Measurements from ENCODE around the gene P2RY8. TPM values are rescaled to one million over a fixed set of nuclear protein-coding genes. Genes with fewer than 3 reads are reported as not detected.
A peak's percentile ranks its signal among the peaks of the same experiment; 100 is the strongest.
"Not testable (repeated sequence)": the region's sequence is repeated elsewhere in the genome, so short reads cannot be mapped to it uniquely, and the experiment has no call there.

P2RY8 gene
- total and polyA plus RNA-seq, 2 donors (not counting 1 experiment from before 2014, with no cell fraction given) = 72.3 to 142 TPM

DNA sequence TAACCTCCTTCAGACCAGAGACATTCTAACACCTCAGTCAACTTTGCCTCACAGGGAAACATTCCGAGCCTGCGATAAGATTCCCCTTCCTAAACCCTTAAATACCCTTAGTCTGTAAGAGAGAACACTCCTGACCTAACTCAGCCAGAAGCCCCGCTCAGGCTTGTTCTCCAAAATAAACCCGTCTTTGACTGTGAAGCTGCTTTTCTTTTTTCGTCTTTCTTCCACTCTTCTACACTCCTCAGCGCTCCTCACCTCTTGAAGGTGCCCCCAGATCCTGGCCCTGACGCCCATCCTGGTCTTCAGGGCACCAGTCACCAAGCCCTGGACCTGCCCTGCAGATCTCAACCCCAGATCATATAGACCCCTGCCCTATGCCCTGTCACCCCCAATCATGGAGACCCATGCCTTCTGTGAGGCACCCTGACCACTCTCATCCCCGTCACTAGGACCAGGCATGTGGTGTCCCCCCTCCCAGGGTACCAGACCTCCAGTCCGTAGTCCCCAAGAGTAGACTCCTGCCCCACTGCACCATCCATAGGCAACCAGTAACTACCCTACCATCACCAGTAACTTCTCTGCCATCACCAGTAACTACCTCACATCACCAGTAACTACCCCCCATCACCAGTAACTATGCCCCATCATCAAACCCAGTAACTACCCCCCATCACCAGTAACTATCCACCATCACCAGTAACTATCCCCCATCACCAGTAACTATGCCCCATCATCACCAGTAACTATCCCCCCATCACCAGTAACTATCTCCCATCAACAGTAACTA is 87.8 kb downstream of the P2RY8 start:
- Mint-ChIP-seq H3K9me3 (ENCODE audit: insufficient read depth) (peaks cover 4% of the 10 kb centered on the region), H3K4me1 (peaks cover 31% of the 10 kb centered on the region), H3K4me3 (no peak overlapping the region), H3K27ac (no peak overlapping the region), H3K27me3 (no peaks in the 10 kb centered on the region)
- peaks cover 35% of the 10 kb centered on the region for H4K20me1 ChIP-seq (ENCODE audit: control insufficient read depth, insufficient read depth, low read length, poor library complexity, severe bottlenecking)
- no peak overlapping the region for H3K4me2 ChIP-seq (replicated peaks; ENCODE audit: low read depth, low read length, poor library complexity, severe bottlenecking)
- peaks cover 22 to 37% of the 10 kb centered on the region in 2 donors for H3K4me1 ChIP-seq (ENCODE audit: control insufficient read depth in 2 of 2, insufficient read depth in 2 of 2, low read length in 2 of 2)
- intact Hi-C loops (cut with micrococcal nuclease) = no loop called here
- peaks cover 65% of the 10 kb centered on the region for H3K79me2 ChIP-seq (ENCODE audit: control insufficient read depth, insufficient read depth, low read length)
- H2AFZ ChIP-seq (ENCODE audit: insufficient read depth, low read depth, low read length, poor library complexity, severe bottlenecking) = no peak overlapping the region
- H3K4me3 ChIP-seq (ENCODE audit: control extremely low read depth in 1 of 5, extremely low read depth in 1 of 5, insufficient read depth in 1 of 5, low read depth in 2 of 5, low read length in 4 of 5) = no peak overlapping the region
- ChIA-PET POLR2A (no interaction called here), CTCF (no interaction called here)
- H3K36me3 ChIP-seq (replicated peaks in 1 of 2; ENCODE audit: control extremely low read depth in 1 of 2, control insufficient read depth in 1 of 2, extremely low read depth in 1 of 2, insufficient read depth in 2 of 2, low read length in 1 of 2) = peaks cover 0 to 4% of the 10 kb centered on the region in 2 experiments
- no peaks in the 10 kb centered on the region for H3K27me3 ChIP-seq (replicated peaks in 1 of 4; ENCODE audit: control extremely low read depth in 1 of 4, control insufficient read depth in 3 of 4, insufficient read depth in 4 of 4, low read length in 3 of 4)
- DNase-seq (no peak), ATAC-seq (ENCODE audit: low read depth) (no peak)
- no peak overlapping the region for H3K27ac ChIP-seq (ENCODE audit: low read length in 2 of 2)
- 86% methylated on average over 9 of the region's 9 CpGs for WGBS (ENCODE audit: insufficient coverage)
- H3K9ac ChIP-seq (ENCODE audit: low read length) = no peak overlapping the region
- peaks cover 0 to 27% (median 3%) of the 10 kb centered on the region in 3 donors for H3K9me3 ChIP-seq (ENCODE audit: control extremely low read depth in 1 of 3, control insufficient read depth in 2 of 3, insufficient read depth in 1 of 3, low read length in 2 of 3)
- no peak for TF ChIP-seq EZH2 (IDR thresholded peaks at IDR 0.05; ENCODE audit: borderline replicate concordance, insufficient read depth, low read depth, low read length, poor library complexity, severe bottlenecking)
- TF ChIP-seq, protein P1, sequence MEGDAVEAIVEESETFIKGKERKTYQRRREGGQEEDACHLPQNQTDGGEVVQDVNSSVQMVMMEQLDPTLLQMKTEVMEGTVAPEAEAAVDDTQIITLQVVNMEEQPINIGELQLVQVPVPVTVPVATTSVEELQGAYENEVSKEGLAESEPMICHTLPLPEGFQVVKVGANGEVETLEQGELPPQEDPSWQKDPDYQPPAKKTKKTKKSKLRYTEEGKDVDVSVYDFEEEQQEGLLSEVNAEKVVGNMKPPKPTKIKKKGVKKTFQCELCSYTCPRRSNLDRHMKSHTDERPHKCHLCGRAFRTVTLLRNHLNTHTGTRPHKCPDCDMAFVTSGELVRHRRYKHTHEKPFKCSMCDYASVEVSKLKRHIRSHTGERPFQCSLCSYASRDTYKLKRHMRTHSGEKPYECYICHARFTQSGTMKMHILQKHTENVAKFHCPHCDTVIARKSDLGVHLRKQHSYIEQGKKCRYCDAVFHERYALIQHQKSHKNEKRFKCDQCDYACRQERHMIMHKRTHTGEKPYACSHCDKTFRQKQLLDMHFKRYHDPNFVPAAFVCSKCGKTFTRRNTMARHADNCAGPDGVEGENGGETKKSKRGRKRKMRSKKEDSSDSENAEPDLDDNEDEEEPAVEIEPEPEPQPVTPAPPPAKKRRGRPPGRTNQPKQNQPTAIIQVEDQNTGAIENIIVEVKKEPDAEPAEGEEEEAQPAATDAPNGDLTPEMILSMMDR (IDR thresholded peaks at IDR 0.05) = no peak

DNA sequence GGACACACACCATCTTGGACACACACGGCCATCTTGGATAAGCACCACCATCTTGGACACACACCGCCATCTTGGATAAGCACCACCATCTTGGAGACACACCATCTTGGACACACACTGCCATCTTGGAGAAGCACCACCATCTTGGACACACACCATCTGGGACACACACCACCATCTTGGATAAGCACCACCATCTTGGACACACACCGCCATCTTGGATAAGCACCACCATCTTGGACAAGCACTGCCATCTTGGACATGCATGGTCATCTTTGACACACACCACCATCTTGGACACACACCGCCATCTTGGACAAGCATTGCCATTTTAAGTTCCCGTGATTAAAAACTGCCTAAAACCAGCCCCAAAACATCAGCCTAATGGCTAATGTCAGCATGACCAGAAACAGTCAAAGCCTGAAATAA is 88.4 kb downstream of the P2RY8 start:
- H3K27me3 Mint-ChIP-seq; CTCF ChIA-PET; H3K4me2 ChIP-seq (replicated peaks; ENCODE audit: low read depth, low read length, poor library complexity, severe bottlenecking); H3K9me3 Mint-ChIP-seq (ENCODE audit: insufficient read depth); ATAC-seq (ENCODE audit: low read depth); H2AFZ ChIP-seq (ENCODE audit: insufficient read depth, low read depth, low read length, poor library complexity, severe bottlenecking); DNase-seq; H3K4me3 Mint-ChIP-seq; H3K4me3 ChIP-seq (ENCODE audit: control extremely low read depth in 1 of 5, extremely low read depth in 1 of 5, insufficient read depth in 1 of 5, low read depth in 2 of 5, low read length in 4 of 5); intact Hi-C loops (cut with micrococcal nuclease); H3K27ac ChIP-seq (ENCODE audit: low read length in 2 of 2); H3K36me3 ChIP-seq (replicated peaks in 1 of 2; ENCODE audit: control extremely low read depth in 1 of 2, control insufficient read depth in 1 of 2, extremely low read depth in 1 of 2, insufficient read depth in 2 of 2, low read length in 1 of 2); POLR2A ChIA-PET; H3K27me3 ChIP-seq (replicated peaks in 1 of 4; ENCODE audit: control extremely low read depth in 1 of 4, control insufficient read depth in 3 of 4, insufficient read depth in 4 of 4, low read length in 3 of 4); H3K9ac ChIP-seq (ENCODE audit: low read length): not testable (repeated sequence)
- H3K27ac Mint-ChIP-seq = peak overlapping the region; percentile 10
- Histone ChIP-seq H3K4me1 (ENCODE audit: control insufficient read depth in 2 of 2, insufficient read depth in 2 of 2, low read length in 2 of 2) (peaks cover 22 to 36% of the 10 kb centered on the region in 2 donors), H3K9me3 (ENCODE audit: control extremely low read depth in 1 of 3, control insufficient read depth in 2 of 3, insufficient read depth in 1 of 3, low read length in 2 of 3) (peaks cover 0 to 32% (median 3%) of the 10 kb centered on the region in 3 donors), H3K79me2 (ENCODE audit: control insufficient read depth, insufficient read depth, low read length) (peaks cover 65% of the 10 kb centered on the region), H4K20me1 (ENCODE audit: control insufficient read depth, insufficient read depth, low read length, poor library complexity, severe bottlenecking) (peaks cover 35% of the 10 kb centered on the region)
- H3K4me1 Mint-ChIP-seq = peaks cover 30% of the 10 kb centered on the region
- WGBS (ENCODE audit: insufficient coverage) = 98% methylated on average over 5 of the region's 5 CpGs

- H3K36me3 ChIP-seq (replicated peaks in 1 of 2; ENCODE audit: control extremely low read depth in 1 of 2, control insufficient read depth in 1 of 2, extremely low read depth in 1 of 2, insufficient read depth in 2 of 2, low read length in 1 of 2); CTCF ChIA-PET; POLR2A ChIA-PET; H3K27me3 ChIP-seq (replicated peaks in 1 of 4; ENCODE audit: control extremely low read depth in 1 of 4, control insufficient read depth in 3 of 4, insufficient read depth in 4 of 4, low read length in 3 of 4); H2AFZ ChIP-seq (ENCODE audit: insufficient read depth, low read depth, low read length, poor library complexity, severe bottlenecking); H3K4me2 ChIP-seq (replicated peaks; ENCODE audit: low read depth, low read length, poor library complexity, severe bottlenecking); H3K9me3 Mint-ChIP-seq (ENCODE audit: insufficient read depth); H3K9ac ChIP-seq (ENCODE audit: low read length); DNase-seq; H3K4me3 ChIP-seq (ENCODE audit: control extremely low read depth in 1 of 5, extremely low read depth in 1 of 5, insufficient read depth in 1 of 5, low read depth in 2 of 5, low read length in 4 of 5); H3K4me3 Mint-ChIP-seq; H3K27ac Mint-ChIP-seq; H3K27ac ChIP-seq (ENCODE audit: low read length in 2 of 2); ATAC-seq (ENCODE audit: low read depth); intact Hi-C loops (cut with micrococcal nuclease); H3K27me3 Mint-ChIP-seq: not testable (repeated sequence)
- Histone ChIP-seq H4K20me1 (ENCODE audit: control insufficient read depth, insufficient read depth, low read length, poor library complexity, severe bottlenecking) (peaks cover 35% of the 10 kb centered on the region), H3K4me1 (ENCODE audit: control insufficient read depth in 2 of 2, insufficient read depth in 2 of 2, low read length in 2 of 2) (peaks cover 22 to 36% of the 10 kb centered on the region in 2 donors), H3K79me2 (ENCODE audit: control insufficient read depth, insufficient read depth, low read length) (peaks cover 65% of the 10 kb centered on the region), H3K9me3 (ENCODE audit: control extremely low read depth in 1 of 3, control insufficient read depth in 2 of 3, insufficient read depth in 1 of 3, low read length in 2 of 3) (peaks cover 0 to 37% (median 3%) of the 10 kb centered on the region in 3 donors)
- peaks cover 29% of the 10 kb centered on the region for H3K4me1 Mint-ChIP-seq
- WGBS (ENCODE audit: insufficient coverage) = 97% methylated on average over 8 of the region's 8 CpGs
Observed at GRCh38 chrX:1447969-1448572, 88.9 kb downstream of the P2RY8 start.

All from B cell (primary cell).